ENCODE results near the gene MLLT3.

MLLT3 gene

DNA sequence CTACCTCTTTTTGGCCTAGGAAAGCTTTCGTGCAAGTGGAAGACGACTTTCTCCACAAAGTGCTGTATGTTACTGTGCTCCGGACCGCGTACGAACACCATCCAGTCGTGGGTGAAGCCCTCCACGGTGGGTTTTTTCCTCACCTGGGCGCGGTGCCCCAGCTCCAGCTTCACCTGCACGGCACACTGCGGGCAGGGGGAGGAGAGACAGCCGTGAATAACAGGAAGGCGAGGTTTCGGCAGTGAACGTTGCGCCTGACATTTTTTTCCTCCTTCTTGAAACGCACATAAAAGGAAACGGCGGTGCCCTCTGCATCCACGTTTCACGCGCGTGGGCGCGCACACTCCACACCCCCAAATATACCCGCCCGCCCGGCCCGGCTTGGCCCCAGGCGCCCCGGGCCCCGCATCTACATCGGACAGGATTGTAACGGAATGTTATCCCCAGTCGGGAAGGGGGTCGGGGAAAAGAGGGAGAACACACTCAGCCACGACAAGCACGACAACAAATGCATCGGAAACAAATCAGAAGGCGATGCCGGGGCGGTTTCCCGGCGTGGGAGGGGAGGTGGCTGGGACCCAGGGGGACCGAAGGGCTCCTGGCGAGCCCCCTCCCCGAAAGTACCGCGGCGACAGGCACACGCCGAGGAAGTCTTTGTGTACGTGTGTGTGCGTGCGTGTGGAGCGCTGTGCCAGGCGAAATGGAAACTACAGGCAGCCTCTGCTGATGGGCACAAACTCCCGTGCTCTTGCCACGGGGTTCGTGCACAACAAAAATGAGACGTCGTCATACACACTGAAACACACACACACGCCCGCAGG, 1.4 kb downstream of the MLLT3 start:
- Histone ChIP-seq H3K27ac (no peak overlapping the region), H3K27me3 (ENCODE audit: insufficient read depth, low read depth, severe bottlenecking) (peaks cover 68% of the 10 kb centered on the region), H3K4me3 (ENCODE audit: low read depth, low read length) (peak overlapping the region; percentile 59), H3K9me3 (ENCODE audit: severe bottlenecking) (no peaks in the 10 kb centered on the region), H3K36me3 (no peaks in the 10 kb centered on the region)
- TF ChIP-seq, protein P1, sequence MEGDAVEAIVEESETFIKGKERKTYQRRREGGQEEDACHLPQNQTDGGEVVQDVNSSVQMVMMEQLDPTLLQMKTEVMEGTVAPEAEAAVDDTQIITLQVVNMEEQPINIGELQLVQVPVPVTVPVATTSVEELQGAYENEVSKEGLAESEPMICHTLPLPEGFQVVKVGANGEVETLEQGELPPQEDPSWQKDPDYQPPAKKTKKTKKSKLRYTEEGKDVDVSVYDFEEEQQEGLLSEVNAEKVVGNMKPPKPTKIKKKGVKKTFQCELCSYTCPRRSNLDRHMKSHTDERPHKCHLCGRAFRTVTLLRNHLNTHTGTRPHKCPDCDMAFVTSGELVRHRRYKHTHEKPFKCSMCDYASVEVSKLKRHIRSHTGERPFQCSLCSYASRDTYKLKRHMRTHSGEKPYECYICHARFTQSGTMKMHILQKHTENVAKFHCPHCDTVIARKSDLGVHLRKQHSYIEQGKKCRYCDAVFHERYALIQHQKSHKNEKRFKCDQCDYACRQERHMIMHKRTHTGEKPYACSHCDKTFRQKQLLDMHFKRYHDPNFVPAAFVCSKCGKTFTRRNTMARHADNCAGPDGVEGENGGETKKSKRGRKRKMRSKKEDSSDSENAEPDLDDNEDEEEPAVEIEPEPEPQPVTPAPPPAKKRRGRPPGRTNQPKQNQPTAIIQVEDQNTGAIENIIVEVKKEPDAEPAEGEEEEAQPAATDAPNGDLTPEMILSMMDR (IDR thresholded peaks at IDR 0.05; ENCODE audit: low read depth, low read length): no peak
- DNase-seq: no peak

DNA sequence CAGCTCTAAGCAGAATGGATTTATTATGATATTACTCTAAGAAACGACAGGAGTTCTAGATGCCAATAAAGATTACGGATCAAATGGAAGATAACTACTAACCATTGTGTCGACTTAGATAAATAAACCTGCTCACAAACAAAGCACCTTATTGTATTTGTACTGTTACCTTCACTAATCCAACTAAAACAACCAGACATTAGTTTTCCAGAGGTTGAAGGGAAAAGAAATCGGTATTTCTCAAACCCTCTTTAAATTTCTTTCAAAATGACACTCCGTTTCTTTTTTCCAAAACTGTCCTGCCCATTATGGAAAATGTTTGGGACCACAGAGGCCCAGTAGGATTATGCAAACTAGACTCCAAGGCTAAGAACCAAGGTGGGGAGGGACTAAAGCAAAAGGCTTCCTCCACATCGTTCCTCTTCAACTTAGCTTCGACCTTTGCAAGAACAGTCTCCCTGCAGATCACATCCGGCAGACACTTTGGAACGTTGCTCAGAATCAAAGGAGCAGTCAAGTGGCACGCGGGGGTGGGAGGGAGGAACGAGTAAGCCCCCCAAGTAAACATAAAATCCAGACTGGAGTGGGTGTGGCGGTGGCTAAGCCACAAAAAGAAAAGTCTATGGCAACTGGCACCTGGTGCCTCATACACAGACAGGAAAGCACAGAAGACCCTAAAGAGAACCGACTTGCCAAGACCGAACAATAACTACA, 2.7 kb downstream of the MLLT3 start:
- TF ChIP-seq, protein P1 (IDR thresholded peaks at IDR 0.05; ENCODE audit: low read depth, low read length): no peak
- Histone ChIP-seq H3K9me3 (ENCODE audit: severe bottlenecking) (no peaks in the 10 kb centered on the region), H3K27ac (no peak overlapping the region), H3K4me3 (ENCODE audit: low read depth, low read length) (no peak overlapping the region), H3K27me3 (ENCODE audit: insufficient read depth, low read depth, severe bottlenecking) (peaks cover 57% of the 10 kb centered on the region), H3K36me3 (no peaks in the 10 kb centered on the region)
- no peak for DNase-seq

DNA sequence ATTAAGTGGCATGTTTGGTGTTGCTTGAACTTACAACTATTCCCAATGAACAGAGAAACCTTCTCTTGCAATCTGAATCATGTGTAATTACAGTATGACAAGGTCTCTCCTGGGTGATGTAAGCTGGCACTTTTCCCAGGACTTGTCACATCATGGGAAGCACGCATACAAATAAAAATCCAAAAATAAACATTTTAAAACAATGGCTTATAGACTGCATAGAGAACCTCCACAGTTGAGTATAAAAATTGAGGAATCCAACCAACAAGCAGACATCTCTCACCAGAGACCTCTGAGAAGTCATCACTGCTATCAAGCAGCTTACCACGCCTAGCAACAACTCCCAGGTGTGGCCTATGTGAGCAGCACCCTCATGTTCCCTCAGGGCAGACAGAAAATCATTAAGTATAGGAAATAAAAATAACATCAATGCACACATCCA, 3.9 kb downstream of the MLLT3 start:
- TF ChIP-seq, protein P1 (IDR thresholded peaks at IDR 0.05; ENCODE audit: low read depth, low read length): no peak
- Histone ChIP-seq H3K27ac (no peak overlapping the region), H3K9me3 (ENCODE audit: severe bottlenecking) (no peaks in the 10 kb centered on the region), H3K4me3 (ENCODE audit: low read depth, low read length) (no peak overlapping the region), H3K36me3 (no peaks in the 10 kb centered on the region), H3K27me3 (ENCODE audit: insufficient read depth, low read depth, severe bottlenecking) (peaks cover 45% of the 10 kb centered on the region)
- no peak for DNase-seq

DNA sequence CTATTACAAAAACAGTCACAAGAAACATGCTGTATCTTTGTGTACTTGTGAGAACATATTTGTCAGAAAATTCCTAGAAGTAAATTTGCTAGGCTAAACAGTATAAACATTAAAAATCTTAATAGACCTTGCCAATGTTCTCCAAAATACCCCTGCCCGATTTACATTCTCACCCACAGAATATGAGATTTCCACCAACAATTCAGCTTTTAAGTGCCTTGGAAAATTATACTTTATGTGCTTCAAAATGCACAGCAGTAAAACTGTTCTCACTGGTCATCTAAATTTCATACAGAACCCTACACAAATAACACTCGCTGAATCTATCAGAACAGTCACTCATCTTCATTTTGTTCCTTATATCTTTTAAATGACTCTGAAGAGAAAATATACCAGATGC, 5.5 kb downstream of the MLLT3 start:
- no peak for DNase-seq
- Histone ChIP-seq H3K4me3 (ENCODE audit: low read depth, low read length) (no peak overlapping the region), H3K27me3 (ENCODE audit: insufficient read depth, low read depth, severe bottlenecking) (peaks cover 40% of the 10 kb centered on the region), H3K9me3 (ENCODE audit: severe bottlenecking) (no peaks in the 10 kb centered on the region), H3K27ac (no peak overlapping the region), H3K36me3 (no peaks in the 10 kb centered on the region)
- TF ChIP-seq, protein P1 (IDR thresholded peaks at IDR 0.05; ENCODE audit: low read depth, low read length): no peak

DNA sequence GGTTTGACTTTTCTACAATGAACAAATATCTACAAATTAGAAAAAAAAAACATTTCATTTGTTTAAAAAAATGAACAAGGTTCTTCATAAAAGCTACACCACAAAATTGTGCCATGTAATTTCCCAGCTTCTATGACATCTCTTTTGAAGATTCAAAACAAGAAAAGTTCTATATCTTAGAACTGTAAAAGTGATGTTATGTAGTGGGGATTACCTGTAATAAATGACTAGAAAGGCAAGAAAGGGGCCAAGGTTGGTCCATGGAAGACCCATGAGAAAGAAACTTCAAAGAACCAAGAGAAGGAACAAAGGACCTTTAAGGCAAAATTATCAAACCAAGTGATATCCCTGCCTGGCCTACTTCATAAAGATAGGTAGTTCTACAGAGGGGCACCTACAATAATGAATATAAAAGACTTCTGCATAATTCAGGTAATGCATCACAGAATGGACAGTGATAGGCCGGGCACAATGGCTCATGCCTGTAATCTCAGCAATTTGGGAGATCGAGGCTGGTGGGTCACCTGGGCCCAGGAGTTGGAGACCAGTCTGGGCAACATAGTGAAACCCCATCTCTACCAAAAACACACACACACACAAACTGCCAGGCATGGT, 7.6 kb downstream of the MLLT3 start:
- Histone ChIP-seq H3K36me3 (no peaks in the 10 kb centered on the region), H3K4me3 (ENCODE audit: low read depth, low read length) (no peak overlapping the region), H3K9me3 (ENCODE audit: severe bottlenecking) (no peaks in the 10 kb centered on the region), H3K27ac (no peak overlapping the region), H3K27me3 (ENCODE audit: insufficient read depth, low read depth, severe bottlenecking) (peaks cover 21% of the 10 kb centered on the region)
- TF ChIP-seq, protein P1 (IDR thresholded peaks at IDR 0.05; ENCODE audit: low read depth, low read length): no peak
- DNase-seq: no peak

Measured in WERI-Rb-1 (cell line).